ENCODE results near the gene UACA. TPM values are rescaled to one million over a fixed set of nuclear protein-coding genes. Genes with fewer than 3 reads are reported as not detected.

The UACA gene
- total RNA-seq, 4 donors from 2014 or later, result 35.9 to 78.9 (median 50.5) TPM

- H3K4me1 ChIP-seq, result no peaks in the 10 kb centered on the region
- H3K27ac ChIP-seq, result no peak overlapping the region
- H3K36me3 ChIP-seq, result no peaks in the 10 kb centered on the region
- H3K27me3 ChIP-seq, result no peaks in the 10 kb centered on the region
- no peak for TF ChIP-seq POLR2A (IDR thresholded peaks at IDR 0.05)
- 72 to 94% methylated on average over 2 to 3 of the region's 4 CpGs for WGBS, 2 donors (ENCODE audit: low coverage in 1 of 2)
- H3K4me3 ChIP-seq, result no peak overlapping the region
- no peak for ATAC-seq
- no peaks in the 10 kb centered on the region for H3K9me3 ChIP-seq
These were observed 131.3 kb downstream of the UACA start for GRCh38 chr15:70632079-70632478.

GRCh38 chr15:70629735-70630273, 133.6 kb downstream of the UACA start:
- H3K36me3 ChIP-seq, result no peaks in the 10 kb centered on the region
- ATAC-seq, result no peak
- WGBS, 2 donors (ENCODE audit: low coverage in 1 of 2), result 94% methylated on average over 9 of the region's 11 CpGs; no CpG with 5 or more reads in 1 of the 2 donors

DNA sequence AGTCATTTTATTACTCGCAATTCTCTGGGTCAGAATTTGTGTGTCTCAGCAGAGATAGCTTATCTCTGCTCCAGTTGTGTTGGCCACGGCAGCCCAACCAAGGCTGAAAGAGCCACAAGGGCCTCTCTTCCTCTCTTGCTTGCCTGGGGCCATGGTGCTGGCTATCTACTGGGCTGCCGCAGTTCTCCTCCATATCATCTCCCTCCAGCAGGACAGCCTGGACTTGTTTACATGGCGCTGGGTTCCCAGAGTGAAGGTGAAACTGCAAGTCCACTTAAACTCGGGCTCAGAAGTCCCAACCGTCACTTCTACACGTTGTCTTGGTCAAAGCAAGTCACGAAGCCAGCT, 134.8 kb downstream of the UACA start:
- Histone ChIP-seq H3K4me3 (no peak overlapping the region), H3K27me3 (no peaks in the 10 kb centered on the region), H3K9me3 (peaks cover 0 to 2% (median 0%) of the 10 kb centered on the region in 3 donors), H3K27ac (no peak overlapping the region), H3K36me3 (no peaks in the 10 kb centered on the region), H3K4me1 (no peaks in the 10 kb centered on the region)
- no peak for ATAC-seq
- WGBS, 2 donors (ENCODE audit: low coverage in 1 of 2), result 100% methylated on average over 2 of the region's 8 CpGs; no CpG with 5 or more reads in 1 of the 2 donors
- no peak for TF ChIP-seq POLR2A (IDR thresholded peaks at IDR 0.05)
- no peak for TF ChIP-seq POLR2AphosphoS5 (IDR thresholded peaks at IDR 0.05)
- TF ChIP-seq CTCF (IDR thresholded peaks at IDR 0.05), result no peak

More at GRCh38 chr15:70629735-70630273, 133.6 kb downstream of the UACA start:
- Histone ChIP-seq H3K4me1 (no peaks in the 10 kb centered on the region), H3K9me3 (no peaks in the 10 kb centered on the region), H3K27ac (no peak overlapping the region), H3K4me3 (no peak overlapping the region), H3K27me3 (no peaks in the 10 kb centered on the region)
- no peak for TF ChIP-seq CTCF (IDR thresholded peaks at IDR 0.05)
- no peak for TF ChIP-seq POLR2AphosphoS5 (IDR thresholded peaks at IDR 0.05)
- no peak for TF ChIP-seq EP300 (IDR thresholded peaks at IDR 0.05)
- no peak for TF ChIP-seq POLR2A (IDR thresholded peaks at IDR 0.05)

DNA sequence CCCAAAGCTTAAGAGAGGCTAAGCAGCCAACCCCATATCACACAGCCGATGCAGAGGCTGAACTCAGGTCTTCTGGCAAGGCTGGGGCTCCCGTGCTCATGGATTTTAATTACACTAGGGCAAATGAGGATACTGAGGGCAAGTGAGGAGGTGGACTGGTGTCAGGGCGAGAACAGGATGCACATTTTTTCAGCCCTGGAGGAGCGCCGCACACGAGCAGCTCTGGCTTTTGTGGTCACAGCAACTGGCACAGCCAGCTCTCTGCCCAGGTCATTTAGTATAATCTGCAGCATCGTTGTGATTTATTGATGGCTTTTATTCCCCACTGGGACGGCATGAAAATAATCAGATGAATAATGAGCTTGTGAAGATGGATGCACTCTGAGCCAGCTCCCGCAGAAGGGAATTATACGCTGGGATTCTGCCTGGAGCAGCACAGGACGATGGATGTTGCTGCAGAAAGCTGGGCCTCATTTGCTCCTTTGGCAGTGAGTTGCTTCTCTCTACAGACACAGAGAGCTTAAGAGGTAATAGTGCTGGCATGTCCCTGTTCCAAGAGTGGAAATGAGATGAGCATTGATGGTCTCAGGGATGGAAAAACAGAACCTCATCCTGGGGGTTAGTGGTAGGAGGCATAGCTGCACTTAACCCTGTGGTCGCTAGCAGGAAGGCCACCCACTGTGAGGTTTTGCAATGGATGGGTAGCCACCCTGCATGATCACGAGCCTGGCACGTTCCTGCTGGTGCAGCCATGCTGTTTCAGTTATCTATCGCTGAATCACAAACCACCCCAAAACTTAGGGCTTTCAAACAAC, 135.4 kb downstream of the UACA start:
- TF ChIP-seq POLR2AphosphoS5 (IDR thresholded peaks at IDR 0.05) (no peak), EP300 (IDR thresholded peaks at IDR 0.05) (no peak), POLR2A (IDR thresholded peaks at IDR 0.05) (no peak), CTCF (IDR thresholded peaks at IDR 0.05) (no peak)
- no peak overlapping the region for H3K4me3 ChIP-seq
- H3K9me3 ChIP-seq, result peaks cover 0 to 8% (median 0%) of the 10 kb centered on the region in 3 donors
- H3K36me3 ChIP-seq, result no peaks in the 10 kb centered on the region
- H3K27ac ChIP-seq, result no peak overlapping the region
- 40 to 61% methylated on average over 1 to 7 of the region's 15 CpGs for WGBS, 2 donors (ENCODE audit: low coverage in 1 of 2)
- ATAC-seq, result no peak
- H3K27me3 ChIP-seq, result no peaks in the 10 kb centered on the region
- H3K4me1 ChIP-seq, result no peaks in the 10 kb centered on the region

DNA sequence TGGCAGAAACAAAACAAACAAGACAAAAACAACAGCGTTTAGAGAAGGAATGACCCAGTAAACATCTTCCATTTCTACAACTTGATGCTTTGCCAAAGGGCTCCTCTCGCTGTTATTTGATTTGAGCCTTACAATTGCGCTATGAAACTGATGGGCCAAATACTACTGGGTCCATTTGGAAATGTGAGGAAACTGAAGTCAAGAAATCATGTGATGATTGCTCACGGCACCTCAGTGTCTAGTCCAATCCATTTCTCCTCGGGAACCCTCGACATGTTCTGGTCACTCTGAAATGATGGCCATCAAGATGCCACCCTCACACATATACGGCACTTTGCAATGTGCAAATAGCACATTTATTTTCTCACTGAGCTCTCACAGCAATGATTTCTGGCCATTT, 136.0 kb downstream of the UACA start:
- H3K27me3 ChIP-seq, result no peaks in the 10 kb centered on the region
- H3K9me3 ChIP-seq, result peaks cover 0 to 14% (median 0%) of the 10 kb centered on the region in 3 donors
- H3K36me3 ChIP-seq, result no peaks in the 10 kb centered on the region
- TF ChIP-seq CTCF (IDR thresholded peaks at IDR 0.05), result no peak
- TF ChIP-seq POLR2A (IDR thresholded peaks at IDR 0.05), result no peak
- no peak for TF ChIP-seq POLR2AphosphoS5 (IDR thresholded peaks at IDR 0.05)
- no peak for TF ChIP-seq EP300 (IDR thresholded peaks at IDR 0.05)
- WGBS, 2 donors (ENCODE audit: low coverage in 1 of 2), result 85 to 87% methylated on average over 4 to 7 of the region's 7 CpGs
- no peak overlapping the region for H3K4me3 ChIP-seq
- H3K4me1 ChIP-seq, result no peaks in the 10 kb centered on the region
- no peak for ATAC-seq
- no peak overlapping the region for H3K27ac ChIP-seq
